ENCODE results near the gene UBE2K. TPM values are rescaled to one million over a fixed set of nuclear protein-coding genes. Genes with fewer than 3 reads are reported as not detected.

UBE2K gene
- total RNA-seq, 1 experiment from 2014 or later = 151 TPM

GRCh38 chr4:39714166-39714565 is 16.2 kb downstream of the UBE2K start:
- H2BK120ac ChIP-seq (ENCODE audit: low read depth, low read length, poor library complexity, severe bottlenecking) = no peak overlapping the region
- no peaks in the 10 kb centered on the region for H4K20me1 ChIP-seq (ENCODE audit: control insufficient read depth, insufficient read depth, insufficient read length)
- no peak overlapping the region for H3K14ac ChIP-seq (ENCODE audit: insufficient read depth, low read length)
- H3K23ac ChIP-seq (ENCODE audit: insufficient read length, low read depth, low read length) = no peak overlapping the region
- H3K27me3 ChIP-seq (ENCODE audit: insufficient read depth, low read length) = no peaks in the 10 kb centered on the region
- no peak overlapping the region for H3K4me2 ChIP-seq (ENCODE audit: insufficient read depth, insufficient read length, low read length)
- no peak overlapping the region for H2BK20ac ChIP-seq (ENCODE audit: low read depth, low read length, poor library complexity, severe bottlenecking)
- peaks cover 8% of the 10 kb centered on the region for H3K79me1 ChIP-seq (ENCODE audit: insufficient read depth, low read depth, low read length, poor library complexity, severe bottlenecking)
- no peak overlapping the region for H2AFZ ChIP-seq (ENCODE audit: low read length)
- H3T11ph ChIP-seq (ENCODE audit: low read length) = no peak overlapping the region
- Mint-ChIP-seq H3K9me3 (no peaks in the 10 kb centered on the region), H3K27ac (peak overlapping the region in 2 of 3 experiments; percentile 74 to 79; a peak in 5 of 7 replicates), H3K4me1 (peaks cover 3 to 7% of the 10 kb centered on the region in 2 experiments; a peak in 3 of 4 replicates), H3K27me3 (ENCODE audit: low read depth) (no peaks in the 10 kb centered on the region), H3K4me3 (no peak overlapping the region), H3K36me3 (ENCODE audit: insufficient read depth in 1 of 3, low read depth in 3 of 3) (peaks cover 14 to 41% (median 37%) of the 10 kb centered on the region in 3 experiments)
- no peaks in the 10 kb centered on the region for H3K9me3 ChIP-seq (ENCODE audit: control insufficient read depth, low read depth, low read length)
- H4K91ac ChIP-seq (ENCODE audit: insufficient read length, low read depth, low read length) = no peak overlapping the region
- H2BK15ac ChIP-seq (ENCODE audit: low read depth, low read length) = no peak overlapping the region
- H3K79me2 ChIP-seq (ENCODE audit: insufficient read depth, low read length) = peaks cover 41% of the 10 kb centered on the region; the same call in 1 of the 2 replicates
- no peak overlapping the region for H3K4ac ChIP-seq (ENCODE audit: low read depth, low read length)
- no peaks in the 10 kb centered on the region for H3K4me1 ChIP-seq (ENCODE audit: insufficient read depth, low read length)
- H3K56ac ChIP-seq (ENCODE audit: insufficient read length, low read depth, low read length) = no peak overlapping the region
- WGBS (ENCODE audit: extremely low coverage, insufficient read length, low lambda C conversion rate) = no CpG with 5 or more reads among the region's 3 CpGs
- H3K18ac ChIP-seq (ENCODE audit: insufficient read length, low read depth, low read length) = no peak overlapping the region
- no peaks in the 10 kb centered on the region for H3K23me2 ChIP-seq (ENCODE audit: insufficient read length, low read depth, low read length, poor library complexity, severe bottlenecking)
- H2AK5ac ChIP-seq (ENCODE audit: insufficient read length, low read length) = no peak overlapping the region
- H2BK5ac ChIP-seq (ENCODE audit: insufficient read length, low read length) = no peak overlapping the region
- H2BK12ac ChIP-seq (ENCODE audit: insufficient read length, low read depth, low read length) = no peak overlapping the region
- H3K27ac ChIP-seq (ENCODE audit: insufficient read length, low read depth, low read length) = no peak overlapping the region
- no peak overlapping the region for H4K5ac ChIP-seq (ENCODE audit: insufficient read length, low read depth, low read length)
- no peak for DNase-seq
- no peak for TF ChIP-seq CTCF (conservative IDR thresholded peaks at IDR 0.05)
- H3K9ac ChIP-seq (ENCODE audit: extremely low read depth, insufficient read length, low read length) = no peak overlapping the region
- H4K8ac ChIP-seq (replicated peaks; ENCODE audit: insufficient read length, low read depth, low read length) = no peak overlapping the region

Measured in H9 (cell line).